ENCODE measurements around the gene SPAG16.

GRCh38 chr2:214203214-214203613 is 919.0 kb downstream of the SPAG16 start:
- TF ChIP-seq CTCF (IDR thresholded peaks at IDR 0.05) (no peak), POLR2AphosphoS5 (IDR thresholded peaks at IDR 0.05) (no peak), POLR2A (IDR thresholded peaks at IDR 0.05) (no peak), EP300 (IDR thresholded peaks at IDR 0.05; ENCODE audit: low read depth) (no peak)

All from transverse colon (tissue), 4 donors.